Measurements from ENCODE around the gene ARHGEF16. TPM values are rescaled to one million over a fixed set of nuclear protein-coding genes. Genes with fewer than 3 reads are reported as not detected.

Gene ARHGEF16
- total RNA-seq, 4 donors from 2014 or later = 0.42 to 0.98 (median 0.69) TPM

DNA sequence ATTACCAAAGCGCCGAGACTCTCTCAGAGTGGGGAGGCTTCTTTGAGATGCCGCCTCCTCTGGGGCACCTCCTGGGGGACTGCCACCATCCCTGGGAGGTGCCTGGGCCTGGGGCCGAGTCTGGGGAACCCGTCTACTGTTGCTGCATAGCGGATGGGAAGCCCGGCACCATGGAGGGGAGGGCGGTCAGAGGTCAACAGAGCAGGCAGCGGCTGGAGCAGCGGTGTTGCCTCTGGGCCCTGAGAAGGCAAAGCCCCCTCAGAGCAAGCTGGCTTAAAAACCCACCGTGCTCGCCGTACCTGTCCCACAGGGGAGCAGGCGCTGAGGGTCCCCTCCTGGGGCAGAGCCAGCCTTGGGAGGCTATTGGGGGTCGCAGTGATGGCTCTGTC is 62.0 kb downstream of the ARHGEF16 start:
- no peaks in the 10 kb centered on the region for H3K9me3 ChIP-seq
- DNase-seq (ENCODE audit: extremely low spot score) = no peak
- no peak overlapping the region for H3K4me3 ChIP-seq
- H3K36me3 ChIP-seq = peaks cover 0 to 5% (median 0%) of the 10 kb centered on the region in 4 donors
- WGBS = 77% methylated on average over 6 of the region's 15 CpGs
- no peaks in the 10 kb centered on the region for H3K4me1 ChIP-seq
- no peaks in the 10 kb centered on the region for H3K27me3 ChIP-seq
- intact Hi-C loops (cut with DNase I) = no loop called here
- H3K27ac ChIP-seq (replicated peaks in 1 of 4) = no peak overlapping the region
- TF ChIP-seq CTCF (IDR thresholded peaks at IDR 0.05) = no peak
- TF ChIP-seq POLR2A (IDR thresholded peaks at IDR 0.05; ENCODE audit: low read depth) = no peak
- TF ChIP-seq POLR2AphosphoS5 (IDR thresholded peaks at IDR 0.05) = no peak
- no peak for TF ChIP-seq EP300 (IDR thresholded peaks at IDR 0.05)

DNA sequence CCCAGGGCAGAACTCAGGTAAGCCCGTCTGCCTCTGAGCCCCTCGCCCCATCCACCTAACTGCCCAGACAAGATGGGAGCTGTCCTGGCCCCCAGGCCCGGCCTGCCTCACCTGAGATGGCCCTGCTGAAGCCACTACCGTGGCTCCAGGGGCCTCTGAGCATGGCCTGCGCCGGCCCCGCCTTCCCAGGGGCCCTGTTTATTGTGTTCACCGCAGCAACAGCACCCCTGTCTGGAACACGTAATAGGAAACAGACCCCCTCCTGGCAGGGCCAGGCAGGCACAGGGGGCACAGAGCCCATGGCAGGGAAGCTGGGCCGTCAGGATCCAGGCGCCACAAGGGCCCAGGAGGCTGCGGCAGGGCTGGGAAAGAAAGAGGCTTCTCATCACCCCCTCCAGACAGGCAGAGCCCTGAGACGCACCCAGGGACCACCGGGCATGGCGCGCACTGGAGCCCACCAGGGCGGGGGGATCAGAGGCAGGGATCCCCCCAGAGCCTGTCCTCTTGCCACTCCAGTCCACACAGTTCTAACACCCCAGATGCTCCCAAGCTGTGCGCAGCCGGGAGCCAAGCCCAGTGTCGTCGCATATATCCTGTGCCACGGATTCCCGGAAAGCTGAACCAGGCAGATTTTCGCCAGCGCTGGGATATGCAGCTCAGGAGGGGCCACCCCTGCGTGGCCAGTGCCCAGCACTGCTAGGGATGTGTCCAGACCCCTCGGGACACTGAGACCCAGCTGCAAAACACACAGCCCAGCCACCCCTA is 62.6 kb downstream of the ARHGEF16 start:
- intact Hi-C loops (cut with DNase I) = no loop called here
- no peak for DNase-seq (ENCODE audit: extremely low spot score)
- H3K4me1 ChIP-seq = no peaks in the 10 kb centered on the region
- no peak for TF ChIP-seq POLR2A (IDR thresholded peaks at IDR 0.05; ENCODE audit: low read depth)
- no peak for TF ChIP-seq EP300 (IDR thresholded peaks at IDR 0.05)
- no peak for TF ChIP-seq POLR2AphosphoS5 (IDR thresholded peaks at IDR 0.05)
- no peak for TF ChIP-seq CTCF (IDR thresholded peaks at IDR 0.05)
- WGBS = 70% methylated on average over 14 of the region's 27 CpGs
- no peak overlapping the region for H3K27ac ChIP-seq (replicated peaks in 1 of 4)
- no peak overlapping the region for H3K4me3 ChIP-seq
- peaks cover 0 to 6% (median 0%) of the 10 kb centered on the region in 4 donors for H3K36me3 ChIP-seq
- no peaks in the 10 kb centered on the region for H3K9me3 ChIP-seq
- no peaks in the 10 kb centered on the region for H3K27me3 ChIP-seq

GRCh38 chr1:3518256-3518655 is 63.8 kb downstream of the ARHGEF16 start:
- Histone ChIP-seq H3K4me3 (no peak overlapping the region), H3K36me3 (peaks cover 0 to 8% (median 0%) of the 10 kb centered on the region in 4 donors), H3K27ac (replicated peaks in 1 of 4) (no peak overlapping the region), H3K4me1 (no peaks in the 10 kb centered on the region), H3K9me3 (no peaks in the 10 kb centered on the region), H3K27me3 (no peaks in the 10 kb centered on the region)
- TF ChIP-seq POLR2A (IDR thresholded peaks at IDR 0.05; ENCODE audit: low read depth) (no peak), CTCF (IDR thresholded peaks at IDR 0.05) (peak in 2 of 3 experiments; percentile 25 to 59), EP300 (IDR thresholded peaks at IDR 0.05) (no peak)
- intact Hi-C loops (cut with DNase I) = no loop called here
- DNase-seq (ENCODE audit: extremely low spot score) = no peak
- WGBS = no CpG with 5 or more reads among the region's 12 CpGs

DNA sequence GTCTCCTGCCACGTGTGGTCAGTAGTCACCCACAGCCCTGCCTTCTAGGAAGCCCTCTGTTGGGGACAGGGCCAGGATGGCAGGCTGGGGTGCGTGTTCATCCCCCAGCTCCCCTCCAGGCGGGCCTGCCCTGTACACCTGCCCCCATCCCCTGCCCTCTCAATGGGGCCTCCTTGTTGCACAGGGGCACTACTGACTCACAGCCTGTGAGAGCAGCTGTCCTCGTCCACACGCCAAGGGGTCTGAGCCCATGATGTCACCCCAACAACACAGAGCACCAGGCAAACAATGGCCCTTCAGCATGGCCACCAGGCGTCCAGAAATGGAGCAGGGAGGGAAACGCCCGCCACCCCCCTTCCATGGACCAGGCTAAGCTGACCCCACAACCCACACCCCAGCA is 64.3 kb downstream of the ARHGEF16 start:
- Histone ChIP-seq H3K4me1 (no peaks in the 10 kb centered on the region), H3K27ac (replicated peaks in 1 of 4) (no peak overlapping the region), H3K36me3 (peaks cover 0 to 11% (median under 1%) of the 10 kb centered on the region in 4 donors), H3K27me3 (no peaks in the 10 kb centered on the region), H3K9me3 (no peaks in the 10 kb centered on the region), H3K4me3 (no peak overlapping the region)
- 100% methylated on average over 4 of the region's 8 CpGs for WGBS
- intact Hi-C loops (cut with DNase I) = no loop called here
- no peak for TF ChIP-seq CTCF (IDR thresholded peaks at IDR 0.05)
- no peak for TF ChIP-seq POLR2A (IDR thresholded peaks at IDR 0.05; ENCODE audit: low read depth)
- no peak for TF ChIP-seq EP300 (IDR thresholded peaks at IDR 0.05)
- TF ChIP-seq POLR2AphosphoS5 (IDR thresholded peaks at IDR 0.05) = no peak
- no peak for DNase-seq (ENCODE audit: extremely low spot score)
